IMR-90 (cell line): Measurements from ENCODE around the gene BTRC.

Source experiments
- BHLHE40 ChIP-seq: fragments of 150-350 bp; IDR thresholded peaks from 2 replicates; pipeline ENCODE4 v1.6.1; 2016; ENCODE audit warnings: mild to moderate bottlenecking, low read depth, low read length
- CEBPB ChIP-seq: IDR thresholded peaks from 2 replicates; pipeline ENCODE4 v1.6.1; 2012; ENCODE audit warnings: low read depth, low read length, improper control_type of control experiment
- FOS ChIP-seq: fragments of 150-350 bp; IDR thresholded peaks from 2 replicates; pipeline ENCODE4 v1.6.1; 2016; ENCODE audit warnings: low read depth, low read length
- MAFK ChIP-seq: IDR thresholded peaks from 2 replicates; pipeline ENCODE4 v1.6.1; 2012; ENCODE audit warnings: low read depth, low read length, improper control_type of control experiment
- MXI1 ChIP-seq: IDR thresholded peaks from 2 replicates; pipeline ENCODE4 v1.6.1; 2012; ENCODE audit warnings: low read depth, mild to moderate bottlenecking, low read length, moderate library complexity, borderline replicate concordance
- NFE2L2 ChIP-seq: fragments of 150-350 bp; IDR thresholded peaks from 2 replicates; pipeline ENCODE4 v1.6.1; 2016; ENCODE audit warnings: low read depth, mild to moderate bottlenecking, low read length
- POLR2A ChIP-seq: IDR thresholded peaks from 2 replicates; pipeline ENCODE4 v1.6.1; 2012; ENCODE audit warnings: mild to moderate bottlenecking, low read depth, low read length
- RAD21 ChIP-seq: IDR thresholded peaks from 2 replicates; pipeline ENCODE4 v1.6.1; 2012; ENCODE audit warnings: low read length, improper control_type of control experiment
- RCOR1 ChIP-seq: IDR thresholded peaks from 2 replicates; pipeline ENCODE4 v1.6.1; 2012; ENCODE audit warnings: mild to moderate bottlenecking, low read length, improper control_type of control experiment; ENCODE audit not compliant: insufficient replicate concordance
- RFX5 ChIP-seq: IDR thresholded peaks from 2 replicates; pipeline ENCODE4 v1.8.0; 2012; ENCODE audit warnings: low read depth, mild to moderate bottlenecking, low read length, moderate library complexity
- TF ChIP-seq, protein P1 (sequence below): conservative IDR thresholded peaks from 2 replicates; pipeline ENCODE4 v1.5.1; 2012; ENCODE audit warnings: mild to moderate bottlenecking, low read depth, low read length, improper control_type of control experiment
- TF ChIP-seq, protein P2 (sequence below): fragments of 150-350 bp; IDR thresholded peaks from 2 replicates; pipeline ENCODE4 v1.6.1; 2017; ENCODE audit warnings: mild to moderate bottlenecking, antibody characterized with exemption, low read length, low read depth

DNA sequence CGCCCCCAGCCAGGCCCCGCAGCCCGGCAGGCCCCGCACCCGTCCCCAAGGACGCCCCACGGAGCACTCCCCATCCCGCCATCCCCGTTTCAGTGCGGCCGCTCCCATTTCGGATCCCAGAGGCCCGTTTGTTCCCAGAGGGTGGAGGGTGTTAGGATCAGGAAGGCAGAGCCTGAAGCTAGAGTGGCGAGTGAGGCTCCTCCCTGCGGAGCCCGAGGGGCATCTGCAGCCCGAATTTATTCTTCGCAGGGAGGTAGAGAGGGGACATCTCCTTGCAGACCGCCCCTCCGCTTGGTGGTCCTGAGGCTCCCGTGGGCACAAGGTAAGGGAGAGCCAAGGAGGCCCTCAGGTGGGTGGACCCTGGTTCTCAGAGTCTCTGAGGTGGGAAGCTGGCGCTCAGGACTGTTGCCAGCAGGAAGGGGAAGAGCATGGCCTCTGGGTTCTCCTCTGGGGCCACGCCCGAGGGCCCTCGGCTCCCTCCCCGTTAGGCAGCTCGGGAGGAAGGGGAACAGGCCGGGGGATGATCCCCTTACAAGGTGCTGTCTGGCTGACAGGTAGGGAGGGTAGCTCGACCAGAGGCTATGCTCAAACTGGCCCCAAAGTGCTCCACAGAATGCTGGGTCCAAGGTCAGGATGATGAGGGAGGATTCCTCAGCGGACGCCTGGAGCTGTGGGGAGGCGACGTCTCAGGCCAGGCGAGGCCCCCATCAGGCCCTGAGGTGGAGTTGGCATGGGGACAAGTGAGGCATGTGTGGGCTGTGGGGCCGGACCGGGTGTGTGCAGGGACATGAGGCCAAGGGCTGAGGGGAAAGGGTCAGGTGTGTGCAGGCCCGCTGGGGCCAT is 216.7 kb downstream of the BTRC start:
- TF ChIP-seq, protein P1, sequence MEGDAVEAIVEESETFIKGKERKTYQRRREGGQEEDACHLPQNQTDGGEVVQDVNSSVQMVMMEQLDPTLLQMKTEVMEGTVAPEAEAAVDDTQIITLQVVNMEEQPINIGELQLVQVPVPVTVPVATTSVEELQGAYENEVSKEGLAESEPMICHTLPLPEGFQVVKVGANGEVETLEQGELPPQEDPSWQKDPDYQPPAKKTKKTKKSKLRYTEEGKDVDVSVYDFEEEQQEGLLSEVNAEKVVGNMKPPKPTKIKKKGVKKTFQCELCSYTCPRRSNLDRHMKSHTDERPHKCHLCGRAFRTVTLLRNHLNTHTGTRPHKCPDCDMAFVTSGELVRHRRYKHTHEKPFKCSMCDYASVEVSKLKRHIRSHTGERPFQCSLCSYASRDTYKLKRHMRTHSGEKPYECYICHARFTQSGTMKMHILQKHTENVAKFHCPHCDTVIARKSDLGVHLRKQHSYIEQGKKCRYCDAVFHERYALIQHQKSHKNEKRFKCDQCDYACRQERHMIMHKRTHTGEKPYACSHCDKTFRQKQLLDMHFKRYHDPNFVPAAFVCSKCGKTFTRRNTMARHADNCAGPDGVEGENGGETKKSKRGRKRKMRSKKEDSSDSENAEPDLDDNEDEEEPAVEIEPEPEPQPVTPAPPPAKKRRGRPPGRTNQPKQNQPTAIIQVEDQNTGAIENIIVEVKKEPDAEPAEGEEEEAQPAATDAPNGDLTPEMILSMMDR: no peak
- TF ChIP-seq RAD21 (no peak), MXI1 (no peak), CEBPB (no peak), NFE2L2 (no peak), RFX5 (no peak), POLR2A (0 out of 2 replicates have a peak, but pooled peaks have one; percentile 12), MAFK (no peak), BHLHE40 (no peak), FOS (no peak), RCOR1 (no peak)
- TF ChIP-seq, protein P2, sequence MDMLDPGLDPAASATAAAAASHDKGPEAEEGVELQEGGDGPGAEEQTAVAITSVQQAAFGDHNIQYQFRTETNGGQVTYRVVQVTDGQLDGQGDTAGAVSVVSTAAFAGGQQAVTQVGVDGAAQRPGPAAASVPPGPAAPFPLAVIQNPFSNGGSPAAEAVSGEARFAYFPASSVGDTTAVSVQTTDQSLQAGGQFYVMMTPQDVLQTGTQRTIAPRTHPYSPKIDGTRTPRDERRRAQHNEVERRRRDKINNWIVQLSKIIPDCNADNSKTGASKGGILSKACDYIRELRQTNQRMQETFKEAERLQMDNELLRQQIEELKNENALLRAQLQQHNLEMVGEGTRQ: no peak
